IMR-90 (cell line): ENCODE data around the gene GOLGA1. TPM values are rescaled to one million over a fixed set of nuclear protein-coding genes. Genes with fewer than 3 reads are reported as not detected.
A peak's percentile ranks its signal among the peaks of the same experiment; 100 is the strongest.

Experiments
- ATAC-seq: fragments of 200-7000 bp; cut with Tn5 transposase; 2 replicates; pipeline ENCODE4 v1.9.1; 2020; ENCODE audit warnings: low read depth, mild to moderate bottlenecking, moderate library complexity
- BruUV-seq: library from RNA; stranded (reverse); fragments of 400-500 nt; replicated peaks from 2 replicates; lab custom pipeline; 2021; lab: Mats Ljungman, UMichigan
- CTCF ChIA-PET: fragments of 300-600 bp; formaldehyde crosslinking; extraction: SDS; loops from one replicate; lab custom pipeline; 2021; ENCODE audit warnings: antibody characterized with exemption; lab: Yijun Ruan, JAX
- POLR2A ChIA-PET: fragments of 300-600 bp; sonication (Branson Sonifier 250); formaldehyde crosslinking; loops from one replicate; lab custom pipeline; 2022; ENCODE audit warnings: antibody characterized with exemption; ENCODE audit not compliant: unreplicated experiment; lab: Charles Lee
- DNase-seq: peaks from one replicate; pipeline ENCODE4 v3.0.0; 2013
- H2AFZ ChIP-seq: replicated peaks from 2 replicates; pipeline ENCODE3; 2013; ENCODE audit warnings: low read length, mild to moderate bottlenecking; ENCODE audit not compliant: poor library complexity
- H2AK5ac ChIP-seq: 2 replicates; pipeline ENCODE4 v1.6.1; 2013; ENCODE audit warnings: low read depth, low read length, inconsistent platforms
- H2AK9ac ChIP-seq: replicated peaks from 2 replicates; pipeline ENCODE3; 2013; ENCODE audit warnings: mild to moderate bottlenecking, low read depth, low read length, moderate library complexity; ENCODE audit not compliant: poor library complexity
- H2BK120ac ChIP-seq: 2 replicates; pipeline ENCODE4 v1.6.1; 2013; ENCODE audit warnings: low read depth, low read length, inconsistent platforms
- H2BK15ac ChIP-seq: 3 replicates; pipeline ENCODE4 v1.6.1; 2013; ENCODE audit warnings: low read depth, low read length, inconsistent platforms
- H2BK20ac ChIP-seq: 2 replicates; pipeline ENCODE4 v1.6.1; 2013; ENCODE audit warnings: low read depth, mild to moderate bottlenecking, inconsistent platforms, low read length, moderate library complexity
- H2BK5ac ChIP-seq: 2 replicates; pipeline ENCODE4 v1.6.1; 2013; ENCODE audit warnings: mild to moderate bottlenecking, low read depth, low read length, inconsistent platforms; ENCODE audit not compliant: poor library complexity, severe bottlenecking
- H3K14ac ChIP-seq: replicated peaks from 2 replicates; pipeline ENCODE4 v1.6.1; 2013; ENCODE audit warnings: low read depth, low read length, inconsistent platforms
- H3K18ac ChIP-seq: 2 replicates; pipeline ENCODE4 v1.6.1; 2013; ENCODE audit warnings: low read depth, low read length, control low read depth
- H3K23ac ChIP-seq: 2 replicates; pipeline ENCODE4 v1.6.1; 2013; ENCODE audit warnings: low read depth, low read length, inconsistent platforms
- H3K27ac ChIP-seq: 2 replicates; pipeline ENCODE4 v1.5.1; 2013; ENCODE audit warnings: mild to moderate bottlenecking, control low read depth, low read length; ENCODE audit not compliant: insufficient read depth
- H3K27me3 ChIP-seq: 2 replicates; pipeline ENCODE4 v1.6.1; 2013; ENCODE audit warnings: low read length; ENCODE audit not compliant: control insufficient read depth, insufficient read depth
- H3K36me3 ChIP-seq: 2 replicates; pipeline ENCODE4 v1.6.1; 2013; ENCODE audit warnings: low read length, mixed read lengths; ENCODE audit not compliant: control insufficient read depth, insufficient read depth
- H3K4ac ChIP-seq: 2 replicates; pipeline ENCODE4 v1.6.1; 2013; ENCODE audit warnings: low read depth, low read length, inconsistent platforms
- H3K4me1 ChIP-seq: 2 replicates; pipeline ENCODE4 v1.6.1; 2013; ENCODE audit warnings: low read length, mixed read lengths; ENCODE audit not compliant: control insufficient read depth, insufficient read depth
- H3K4me2 ChIP-seq: 2 replicates; pipeline ENCODE4 v1.6.1; 2013; ENCODE audit warnings: low read depth, mild to moderate bottlenecking, control low read depth, low read length, moderate library complexity
- H3K4me3 ChIP-seq: 2 replicates; pipeline ENCODE4 v1.5.1; 2013; ENCODE audit warnings: low read depth, mild to moderate bottlenecking, control low read depth, low read length, moderate library complexity; ENCODE audit not compliant: insufficient read depth
- H3K56ac ChIP-seq: 2 replicates; pipeline ENCODE4 v1.6.1; 2013; ENCODE audit warnings: low read length, inconsistent platforms; ENCODE audit not compliant: insufficient read depth; ENCODE audit errors: extremely low read depth
- H3K79me1 ChIP-seq, 2 experiments: 2 replicates each; pipeline ENCODE4 v1.6.1; 2013; ENCODE audit warnings: low read length in 2 of 2, inconsistent platforms in 1 of 2, low read depth in 1 of 2
- H3K9ac ChIP-seq: 2 replicates; pipeline ENCODE4 v1.6.1; 2013; ENCODE audit warnings: low read depth, low read length, control low read depth
- H3K9me1 ChIP-seq: 2 replicates; pipeline ENCODE4 v1.6.1; 2013; ENCODE audit warnings: low read length, inconsistent platforms; ENCODE audit not compliant: insufficient read depth
- H3K9me3 ChIP-seq: 2 replicates; pipeline ENCODE4 v1.6.1; 2013; ENCODE audit warnings: low read length; ENCODE audit not compliant: control insufficient read depth, insufficient read depth
- H4K20me1 ChIP-seq: 2 replicates; pipeline ENCODE4 v1.6.1; 2013; ENCODE audit warnings: low read length, inconsistent platforms; ENCODE audit not compliant: insufficient read depth
- H4K5ac ChIP-seq: 2 replicates; pipeline ENCODE4 v1.6.1; 2013; ENCODE audit warnings: mild to moderate bottlenecking, low read depth, low read length, control low read depth
- H4K8ac ChIP-seq, 2 experiments: 2 replicates each; pipeline ENCODE4 v1.6.1; 2013; ENCODE audit warnings: low read depth in 2 of 2, low read length in 2 of 2, control low read depth in 1 of 2, inconsistent platforms in 1 of 2
- H4K91ac ChIP-seq: 2 replicates; pipeline ENCODE4 v1.6.1; 2013; ENCODE audit warnings: low read depth, low read length, inconsistent platforms; ENCODE audit not compliant: insufficient read depth
- BHLHE40 ChIP-seq: fragments of 150-350 bp; IDR thresholded peaks from 2 replicates; pipeline ENCODE4 v1.6.1; 2016; ENCODE audit warnings: mild to moderate bottlenecking, low read depth, low read length
- CEBPB ChIP-seq: IDR thresholded peaks from 2 replicates; pipeline ENCODE4 v1.6.1; 2012; ENCODE audit warnings: low read depth, low read length, improper control_type of control experiment
- CHD1 ChIP-seq: IDR thresholded peaks from 2 replicates; pipeline ENCODE4 v1.6.1; 2012; ENCODE audit warnings: low read depth, low read length, improper control_type of control experiment
- FOS ChIP-seq: fragments of 150-350 bp; IDR thresholded peaks from 2 replicates; pipeline ENCODE4 v1.6.1; 2016; ENCODE audit warnings: low read depth, low read length
- MAFK ChIP-seq: IDR thresholded peaks from 2 replicates; pipeline ENCODE4 v1.6.1; 2012; ENCODE audit warnings: low read depth, low read length, improper control_type of control experiment
- MAZ ChIP-seq: IDR thresholded peaks from 2 replicates; pipeline ENCODE4 v1.6.1; 2012; ENCODE audit warnings: low read depth, mild to moderate bottlenecking, low read length, improper control_type of control experiment, moderate library complexity, borderline replicate concordance
- MXI1 ChIP-seq: IDR thresholded peaks from 2 replicates; pipeline ENCODE4 v1.6.1; 2012; ENCODE audit warnings: low read depth, mild to moderate bottlenecking, low read length, moderate library complexity, borderline replicate concordance
- NFE2L2 ChIP-seq: fragments of 150-350 bp; IDR thresholded peaks from 2 replicates; pipeline ENCODE4 v1.6.1; 2016; ENCODE audit warnings: low read depth, mild to moderate bottlenecking, low read length
- RAD21 ChIP-seq: IDR thresholded peaks from 2 replicates; pipeline ENCODE4 v1.6.1; 2012; ENCODE audit warnings: low read length, improper control_type of control experiment
- RCOR1 ChIP-seq: IDR thresholded peaks from 2 replicates; pipeline ENCODE4 v1.6.1; 2012; ENCODE audit warnings: mild to moderate bottlenecking, low read length, improper control_type of control experiment; ENCODE audit not compliant: insufficient replicate concordance
- RFX5 ChIP-seq: IDR thresholded peaks from 2 replicates; pipeline ENCODE4 v1.8.0; 2012; ENCODE audit warnings: low read depth, mild to moderate bottlenecking, low read length, moderate library complexity
- SMC3 ChIP-seq: fragments of 150-350 bp; IDR thresholded peaks from 2 replicates; pipeline ENCODE4 v1.6.1; 2016; ENCODE audit warnings: low read depth, mild to moderate bottlenecking, antibody characterized with exemption, low read length, moderate library complexity
- WGBS, 2 experiments: methylation state at CpG; one replicate each; pipeline versions ENCODE4 v1.1.5 to v1.1.7; 2013; ENCODE audit warnings: missing lambda C conversion rate in 2 of 2; ENCODE audit not compliant: insufficient read length in 1 of 2; ENCODE audit errors: extremely low coverage in 2 of 2; 5-methylcytosine and 5-hydroxymethylcytosine counted together
- dilution Hi-C: fragments of 300-500 bp; cut with HindIII; formaldehyde crosslinking; loops from one replicate; pipeline ENCODE4 v1.14.3; 2018; ENCODE audit warnings: low sequenced_read_pairs; ENCODE audit not compliant: unreplicated experiment
- in situ Hi-C: fragments of 300-500 bp; cut with MboI; formaldehyde crosslinking; loops from 3 replicates; pipeline ENCODE4 v1.14.3; 2019; ENCODE audit warnings: low sequenced_read_pairs, inconsistent platforms, mixed read lengths
- intact Hi-C: fragments of 100-400 bp; cut with micrococcal nuclease; formaldehyde crosslinking; loops from 2 replicates; pipeline ENCODE4 v1.10.0; 2022
- polyA plus RNA-seq, 3 experiments: library from polyadenylated mRNA; depleted of rRNA; stranded (reverse); fragments of >200 nt; gene quantifications; 2 replicates each; pipeline ENCODE4 v1.2.3, GENCODE V29; 2012; ENCODE audit warnings: low replicate concordance in 1 of 3
- total RNA-seq: library from RNA; depleted of rRNA; stranded (reverse); fragments of >200 nt; gene quantifications from 2 replicates; pipeline ENCODE4 v1.2.3, GENCODE V29; 2012
- TF ChIP-seq, protein P1 (sequence below): fragments of 150-350 bp; IDR thresholded peaks from 2 replicates; pipeline ENCODE4 v1.6.1; 2017; ENCODE audit warnings: mild to moderate bottlenecking, antibody characterized with exemption, low read length, low read depth
- TF ChIP-seq, protein P2 (sequence below): fragments of 150-350 bp; IDR thresholded peaks from 2 replicates; pipeline ENCODE4 v1.6.1; 2016; ENCODE audit warnings: low read depth, mild to moderate bottlenecking, low read length, moderate library complexity, borderline replicate concordance
- TF ChIP-seq, protein P3 (sequence below): conservative IDR thresholded peaks from 2 replicates; pipeline ENCODE4 v1.5.1; 2012; ENCODE audit warnings: mild to moderate bottlenecking, low read depth, low read length, improper control_type of control experiment

GOLGA1 gene
- total and polyA plus RNA-seq, 2 of the 4 experiments (the other 2 are of a cell fraction): 10.6 to 12.7 TPM

DNA sequence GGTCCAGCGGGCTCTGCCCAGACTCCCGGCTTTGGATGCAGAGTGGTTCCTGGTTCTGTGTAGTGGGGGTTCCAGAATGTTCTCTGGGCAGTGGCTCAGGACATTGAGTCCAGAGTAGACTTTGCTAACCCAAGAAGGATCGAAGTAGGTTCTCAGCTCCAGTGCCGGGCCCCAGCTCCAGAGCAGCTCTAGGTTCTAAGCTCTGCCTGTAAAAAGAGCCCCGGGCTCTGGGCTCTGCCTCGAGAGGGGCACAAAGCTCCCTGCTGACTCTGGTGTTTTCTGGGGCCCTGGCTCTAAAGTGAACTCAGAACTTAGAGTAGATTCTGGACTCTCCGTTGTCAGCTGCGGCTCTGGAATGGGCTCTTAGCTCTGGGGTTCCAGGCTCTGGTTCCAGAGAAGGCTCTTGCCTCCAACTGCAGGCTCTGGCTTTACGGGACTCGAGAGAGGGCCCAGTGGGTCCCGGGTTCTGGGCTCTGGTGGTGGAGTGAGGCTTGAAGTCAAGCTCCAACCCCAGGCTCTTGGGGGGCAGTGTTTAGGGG, 87.2 kb downstream of the GOLGA1 start:
- Histone ChIP-seq H3K4me1 (no peaks in the 10 kb centered on the region), H4K20me1 (peaks cover 31% of the 10 kb centered on the region), H4K8ac (no peak overlapping the region), H3K27me3 (no peaks in the 10 kb centered on the region), H4K5ac (no peak overlapping the region), H3K9me3 (no peaks in the 10 kb centered on the region), H3K23ac (no peak overlapping the region), H3K4ac (no peak overlapping the region), H3K18ac (no peak overlapping the region), H3K9me1 (no peaks in the 10 kb centered on the region), H3K79me1 (peaks cover 0 to 13% of the 10 kb centered on the region in 2 experiments; a peak in 2 of 4 replicates), H3K27ac (no peak overlapping the region), H3K4me3 (no peak overlapping the region), H2AK5ac (no peak overlapping the region), H2AK9ac (peak overlapping the region; percentile 96), H3K14ac (no peak overlapping the region), H2AFZ (peak overlapping the region; percentile 100), H3K4me2 (no peak overlapping the region), H3K9ac (no peak overlapping the region), H3K36me3 (peaks cover 24% of the 10 kb centered on the region), H3K56ac (no peak overlapping the region), H4K91ac (no peak overlapping the region), H2BK5ac (no peak overlapping the region), H2BK20ac (no peak overlapping the region), H2BK15ac (no peak overlapping the region), H2BK120ac (no peak overlapping the region)
- 51% methylated on average over 3 of the region's 11 CpGs; no CpG with 5 or more reads in 1 of the 2 experiments for WGBS, 2 experiments
- DNase-seq: no peak
- intact Hi-C loops (loop anchor here (1.0 to 10.0 kb wide), 4 partner anchors 41 to 239 kb away; no protein-coding TSS in a partner anchor), dilution Hi-C loops (no loop called here), in situ Hi-C loops (loop anchor here (5.0 kb wide), 1 partner anchor 81 kb away; the partner anchor contains the start of gene NR6A1)
- no TSS peak for BruUV-seq
- CTCF ChIA-PET: interaction anchor here (0.6 to 5.7 kb wide), 11 partner anchors 11 to 524 kb away, joined by 3 to 165 read pairs (median 9); partner anchors contain the start of genes NR6A1 and OLFML2A
- no peak; the same call in 1 of the 2 replicates for ATAC-seq
- POLR2A ChIA-PET: interaction anchor here (0.8 kb wide), 1 partner anchor 9 kb away, joined by 5 read pairs; no protein-coding TSS in a partner anchor
- TF ChIP-seq RAD21 (no peak), RFX5 (no peak), MXI1 (no peak), SMC3 (no peak), BHLHE40 (no peak), CEBPB (no peak), CHD1 (no peak), NFE2L2 (no peak), RCOR1 (no peak), MAZ (no peak), MAFK (no peak), FOS (no peak)
- TF ChIP-seq, protein P1, sequence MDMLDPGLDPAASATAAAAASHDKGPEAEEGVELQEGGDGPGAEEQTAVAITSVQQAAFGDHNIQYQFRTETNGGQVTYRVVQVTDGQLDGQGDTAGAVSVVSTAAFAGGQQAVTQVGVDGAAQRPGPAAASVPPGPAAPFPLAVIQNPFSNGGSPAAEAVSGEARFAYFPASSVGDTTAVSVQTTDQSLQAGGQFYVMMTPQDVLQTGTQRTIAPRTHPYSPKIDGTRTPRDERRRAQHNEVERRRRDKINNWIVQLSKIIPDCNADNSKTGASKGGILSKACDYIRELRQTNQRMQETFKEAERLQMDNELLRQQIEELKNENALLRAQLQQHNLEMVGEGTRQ: no peak
- TF ChIP-seq, protein P2, sequence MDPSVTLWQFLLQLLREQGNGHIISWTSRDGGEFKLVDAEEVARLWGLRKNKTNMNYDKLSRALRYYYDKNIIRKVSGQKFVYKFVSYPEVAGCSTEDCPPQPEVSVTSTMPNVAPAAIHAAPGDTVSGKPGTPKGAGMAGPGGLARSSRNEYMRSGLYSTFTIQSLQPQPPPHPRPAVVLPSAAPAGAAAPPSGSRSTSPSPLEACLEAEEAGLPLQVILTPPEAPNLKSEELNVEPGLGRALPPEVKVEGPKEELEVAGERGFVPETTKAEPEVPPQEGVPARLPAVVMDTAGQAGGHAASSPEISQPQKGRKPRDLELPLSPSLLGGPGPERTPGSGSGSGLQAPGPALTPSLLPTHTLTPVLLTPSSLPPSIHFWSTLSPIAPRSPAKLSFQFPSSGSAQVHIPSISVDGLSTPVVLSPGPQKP: no peak
- TF ChIP-seq, protein P3, sequence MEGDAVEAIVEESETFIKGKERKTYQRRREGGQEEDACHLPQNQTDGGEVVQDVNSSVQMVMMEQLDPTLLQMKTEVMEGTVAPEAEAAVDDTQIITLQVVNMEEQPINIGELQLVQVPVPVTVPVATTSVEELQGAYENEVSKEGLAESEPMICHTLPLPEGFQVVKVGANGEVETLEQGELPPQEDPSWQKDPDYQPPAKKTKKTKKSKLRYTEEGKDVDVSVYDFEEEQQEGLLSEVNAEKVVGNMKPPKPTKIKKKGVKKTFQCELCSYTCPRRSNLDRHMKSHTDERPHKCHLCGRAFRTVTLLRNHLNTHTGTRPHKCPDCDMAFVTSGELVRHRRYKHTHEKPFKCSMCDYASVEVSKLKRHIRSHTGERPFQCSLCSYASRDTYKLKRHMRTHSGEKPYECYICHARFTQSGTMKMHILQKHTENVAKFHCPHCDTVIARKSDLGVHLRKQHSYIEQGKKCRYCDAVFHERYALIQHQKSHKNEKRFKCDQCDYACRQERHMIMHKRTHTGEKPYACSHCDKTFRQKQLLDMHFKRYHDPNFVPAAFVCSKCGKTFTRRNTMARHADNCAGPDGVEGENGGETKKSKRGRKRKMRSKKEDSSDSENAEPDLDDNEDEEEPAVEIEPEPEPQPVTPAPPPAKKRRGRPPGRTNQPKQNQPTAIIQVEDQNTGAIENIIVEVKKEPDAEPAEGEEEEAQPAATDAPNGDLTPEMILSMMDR: no peak
